Heart right ventricle (tissue), 16 donors: ENCODE measurements around the gene CD244. TPM values are rescaled to one million over a fixed set of nuclear protein-coding genes. Genes with fewer than 3 reads are reported as not detected.

Source experiments
- ATAC-seq, 8 donors: fragments of 200-7000 bp; cut with Tn5 transposase; one replicate each; pipeline ENCODE4 v1.9.1; 2020; ENCODE audit warnings: mild to moderate bottlenecking in 8 of 8, moderate library complexity in 8 of 8, moderate number of reproducible peaks in 1 of 8
- DNase-seq, 2 donors: peaks; one replicate each; pipeline ENCODE4 v3.0.0-alpha.2; 2020
- H3K27ac ChIP-seq, 10 donors: fragments of 200-600 bp; sonication (generic) in 2 of 10; one replicate each; pipeline versions ENCODE4 v1.5.0 to v1.8.0; 2020 to 2022; ENCODE audit warnings: mild to moderate bottlenecking in 3 of 10
- H3K27me3 ChIP-seq, 7 donors: fragments of 200-600 bp; one replicate each; pipeline ENCODE4 v1.8.0; 2021 to 2022; ENCODE audit warnings: mild to moderate bottlenecking in 2 of 7
- H3K36me3 ChIP-seq, 9 donors: fragments of 200-600 bp; sonication (generic) in 1 of 9; one replicate each; pipeline versions ENCODE4 v1.5.0 to v1.8.0; 2020 to 2022; ENCODE audit warnings: mild to moderate bottlenecking in 2 of 9
- H3K4me1 ChIP-seq, 9 donors: fragments of 200-600 bp; sonication (generic) in 1 of 9; one replicate each; pipeline versions ENCODE4 v1.5.0 to v1.8.0; 2020 to 2022; ENCODE audit warnings: mild to moderate bottlenecking in 4 of 9
- H3K4me3 ChIP-seq, 10 donors: fragments of 200-600 bp; sonication (generic) in 2 of 10; one replicate each; pipeline versions ENCODE4 v1.5.0 to v1.8.0; 2020 to 2022; ENCODE audit warnings: mild to moderate bottlenecking in 7 of 10, moderate library complexity in 2 of 10
- H3K9me3 ChIP-seq, 11 donors: fragments of 200-600 bp in 10 of 11; sonication (generic) in 2 of 11; one replicate each; pipeline versions ENCODE4 v1.5.0 to v1.8.0; 2013 to 2022; ENCODE audit warnings: mild to moderate bottlenecking in 2 of 11, control low read depth in 1 of 11, moderate library complexity in 1 of 11
- WGBS, 2 donors: extraction: QIAGEN DNeasy Blood & Tissue Kit; methylation state at CpG; one replicate each; pipeline ENCODE4 v1.1.7; 2013; ENCODE audit warnings: inconsistent platforms in 1 of 2; 5-methylcytosine and 5-hydroxymethylcytosine counted together
- intact Hi-C, 10 donors: fragments of 100-400 bp; cut with DNase I; formaldehyde crosslinking; loops; one replicate each; pipeline versions ENCODE4 v1.11.1 to v1.14.2; 2022
- long read RNA-seq, 3 donors: library from polyadenylated mRNA; unstranded; transcript quantifications; one replicate each; pipeline ENCODE4 v2.0.0, GENCODE V29; 2020 to 2021
- polyA plus RNA-seq, 2 donors: library from polyadenylated mRNA; stranded (reverse); fragments of 200-250 nt; gene quantifications; one replicate each; pipeline ENCODE4 v1.2.3, GENCODE V29; 2013
- total RNA-seq, 10 donors: library from RNA; stranded (reverse); fragmentation: NEBNext Ultra II Directional in 3 of 10; extraction: Animal tissue kit (Norgen Biotek cat#: 25700) in 3 of 10; gene quantifications; one replicate each; pipeline versions ENCODE4 v1.2.1 to v1.2.4, GENCODE V29; 2021 to 2023
- TF ChIP-seq, protein P1 (sequence below), 9 donors: fragments of 200-600 bp; sonication (generic) in 2 of 9; IDR thresholded peaks; one replicate each; pipeline versions ENCODE4 v1.5.0 to v1.8.0; 2021 to 2022; ENCODE audit warnings: antibody characterized with exemption in 9 of 9, mild to moderate bottlenecking in 5 of 9, moderate library complexity in 1 of 9
- donor health status: Arrhythmogenic right ventricular cardiomyopathy.
- donor health status: ischemic (EF 13 %, LVEDD 7.1; RV severe dilation, severe dysfunction).
- donor health status: healthy with polysubstance abuse.
- donor health status: DM: no; HTN: yes; CAD: no.
- donor health status: DM: no; HTN: no; CAD: no.
- donor health status: ischemic (EF 25% LVEDD 6.9; RV normal size, moderate dysfunction).
- donor health status: ischemic (EF 25% LVEDD 5.7; RV mildly dilated, moderate dysfunction).
- donor health status: healthy.
- donor health status: DM: yes; HTN: yes; CAD: no.
- donor health status: Ischemic cardiomyopathy.
- donor health status: ischemic (EF 35%, LVEDD 5.7; RV mildly dilated, moderate dysfunction).
- donor health status: nonischemic (EF 11% LVEDD 7.7; RV severe dilation, severe dysfunction).
- donor health status: DM: yes; HTN: yes; CAD: no.
- donor health status: PGD.
- donor health status: ischemic (EF 29% LVEDD 5.4; RV normal size, mild dysfunction).
- donor health status: nonischemic (EF 23%, LVEDD 6.1; RV moderate dilation, normal function).

The CD244 gene, protein sequence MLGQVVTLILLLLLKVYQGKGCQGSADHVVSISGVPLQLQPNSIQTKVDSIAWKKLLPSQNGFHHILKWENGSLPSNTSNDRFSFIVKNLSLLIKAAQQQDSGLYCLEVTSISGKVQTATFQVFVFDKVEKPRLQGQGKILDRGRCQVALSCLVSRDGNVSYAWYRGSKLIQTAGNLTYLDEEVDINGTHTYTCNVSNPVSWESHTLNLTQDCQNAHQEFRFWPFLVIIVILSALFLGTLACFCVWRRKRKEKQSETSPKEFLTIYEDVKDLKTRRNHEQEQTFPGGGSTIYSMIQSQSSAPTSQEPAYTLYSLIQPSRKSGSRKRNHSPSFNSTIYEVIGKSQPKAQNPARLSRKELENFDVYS
- total RNA-seq (1 to 10 TPM in 1 of 10 donors, under 1 TPM in 6, not detected in 3; 0.10 to 1.5 (median 0.25) TPM), polyA plus RNA-seq (under 1 TPM in 1 of 2 donors, not detected in 1; 0.12 TPM)
- long read RNA-seq, donor 1 = 0 reads
- long read RNA-seq, donor 2 = 0 reads
- long read RNA-seq, donor 3 = 0 reads

DNA sequence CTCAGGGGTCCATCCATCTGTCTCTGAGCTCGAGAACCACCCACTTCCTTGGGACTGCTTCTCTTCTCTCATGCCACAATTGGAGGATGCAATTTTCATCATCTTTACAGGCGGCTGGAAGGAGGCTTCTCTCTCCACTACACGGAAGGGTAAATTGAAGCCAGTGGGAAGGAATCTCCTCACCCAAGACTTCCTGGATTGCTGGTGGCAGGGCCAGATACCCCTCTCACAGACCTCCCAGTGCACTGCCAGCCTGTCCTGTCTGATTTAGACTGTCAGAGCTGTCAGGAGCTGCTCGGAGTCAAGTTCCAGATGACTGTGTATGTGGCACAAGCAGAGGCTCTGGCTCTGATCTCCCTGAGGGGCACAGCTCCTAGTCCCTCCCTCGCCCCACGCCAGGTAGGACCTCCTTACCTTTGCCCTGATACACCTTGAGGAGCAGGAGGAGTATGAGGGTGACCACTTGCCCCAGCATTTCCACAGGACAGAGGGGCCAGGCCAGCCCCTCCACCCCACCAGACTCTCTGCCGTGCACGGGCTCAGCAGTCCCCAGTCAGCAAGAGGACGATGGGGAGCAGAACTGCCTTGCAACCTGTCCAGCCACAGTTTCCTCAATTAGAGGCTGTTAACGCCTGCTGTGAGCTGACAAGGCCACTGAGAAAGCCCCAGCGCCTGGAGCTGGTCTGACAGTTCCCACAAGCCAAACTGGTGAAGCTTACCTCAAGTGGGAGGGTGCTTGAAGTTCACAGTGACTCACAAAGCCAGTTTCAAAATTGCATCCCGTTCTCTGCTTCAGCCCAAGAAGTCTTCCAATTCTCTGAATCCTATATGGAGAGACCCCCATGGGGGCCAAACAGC is at the start of gene CD244:
CD244 (minus strand) TSS at position 685 of the 858 bp plus-strand sequence; CDS start at position 475, 210 bp downstream.
- peaks cover 0 to 62% (median 0%) of the 10 kb centered on the region in 9 donors for H3K4me1 ChIP-seq

DNA sequence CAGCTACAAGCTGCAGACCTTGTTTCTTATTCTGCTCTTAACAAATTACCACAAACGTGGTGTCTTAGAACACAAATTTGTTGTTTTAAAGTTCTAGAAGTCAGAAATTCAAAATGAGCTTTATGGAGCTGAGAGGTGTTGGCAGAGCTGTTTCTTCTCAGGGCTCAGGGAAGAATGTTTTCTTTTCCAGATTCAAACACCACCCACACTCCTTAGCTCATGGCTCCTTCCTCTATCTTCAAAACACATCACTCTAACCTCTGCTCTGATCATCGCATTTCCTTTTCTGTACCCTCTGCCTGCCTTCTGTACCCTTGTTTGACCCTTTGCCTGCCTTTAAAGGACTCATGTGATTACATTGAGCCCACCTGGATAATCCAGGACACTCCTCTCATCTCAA is 49.2 kb upstream of the CD244 start:
- peaks cover 0 to 29% (median 7%) of the 10 kb centered on the region in 9 donors for H3K4me1 ChIP-seq
- intact Hi-C loops = no loop called here
- TF ChIP-seq, protein P1, sequence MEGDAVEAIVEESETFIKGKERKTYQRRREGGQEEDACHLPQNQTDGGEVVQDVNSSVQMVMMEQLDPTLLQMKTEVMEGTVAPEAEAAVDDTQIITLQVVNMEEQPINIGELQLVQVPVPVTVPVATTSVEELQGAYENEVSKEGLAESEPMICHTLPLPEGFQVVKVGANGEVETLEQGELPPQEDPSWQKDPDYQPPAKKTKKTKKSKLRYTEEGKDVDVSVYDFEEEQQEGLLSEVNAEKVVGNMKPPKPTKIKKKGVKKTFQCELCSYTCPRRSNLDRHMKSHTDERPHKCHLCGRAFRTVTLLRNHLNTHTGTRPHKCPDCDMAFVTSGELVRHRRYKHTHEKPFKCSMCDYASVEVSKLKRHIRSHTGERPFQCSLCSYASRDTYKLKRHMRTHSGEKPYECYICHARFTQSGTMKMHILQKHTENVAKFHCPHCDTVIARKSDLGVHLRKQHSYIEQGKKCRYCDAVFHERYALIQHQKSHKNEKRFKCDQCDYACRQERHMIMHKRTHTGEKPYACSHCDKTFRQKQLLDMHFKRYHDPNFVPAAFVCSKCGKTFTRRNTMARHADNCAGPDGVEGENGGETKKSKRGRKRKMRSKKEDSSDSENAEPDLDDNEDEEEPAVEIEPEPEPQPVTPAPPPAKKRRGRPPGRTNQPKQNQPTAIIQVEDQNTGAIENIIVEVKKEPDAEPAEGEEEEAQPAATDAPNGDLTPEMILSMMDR (IDR thresholded peaks at IDR 0.05) = no peak
- H3K27me3 ChIP-seq = peaks cover 0 to 13% (median 0%) of the 10 kb centered on the region in 7 donors
- H3K9me3 ChIP-seq = no peaks in the 10 kb centered on the region
- no peak for DNase-seq
- H3K27ac ChIP-seq = no peak overlapping the region
- 37 to 43% methylated on average over 2 of the region's 2 CpGs for WGBS, 2 donors
- ATAC-seq = no peak
- H3K36me3 ChIP-seq = no peaks in the 10 kb centered on the region
- no peak overlapping the region for H3K4me3 ChIP-seq

More for the DNA sequence above, at the start of gene CD244:
- TF ChIP-seq, protein P1 (IDR thresholded peaks at IDR 0.05) = no peak
- Histone ChIP-seq H3K9me3 (no peaks in the 10 kb centered on the region), H3K27ac (peak within 1 kb of the TSS in 2 of 10 donors; percentile 25 to 85), H3K36me3 (no peaks in the 10 kb centered on the region), H3K4me3 (peak within 1 kb of the TSS in 1 of 10 donors; percentile 46), H3K27me3 (peaks cover 0 to 33% (median 18%) of the 10 kb centered on the region in 7 donors)
- intact Hi-C loops = no loop called here
- DNase-seq = peak in 1 of 2 donors; percentile 29
- ATAC-seq = peak in 7 of 8 donors; percentile 32 to 72 (median 53)
- 28 to 39% methylated on average over 12 of the region's 12 CpGs for WGBS, 2 donors

DNA sequence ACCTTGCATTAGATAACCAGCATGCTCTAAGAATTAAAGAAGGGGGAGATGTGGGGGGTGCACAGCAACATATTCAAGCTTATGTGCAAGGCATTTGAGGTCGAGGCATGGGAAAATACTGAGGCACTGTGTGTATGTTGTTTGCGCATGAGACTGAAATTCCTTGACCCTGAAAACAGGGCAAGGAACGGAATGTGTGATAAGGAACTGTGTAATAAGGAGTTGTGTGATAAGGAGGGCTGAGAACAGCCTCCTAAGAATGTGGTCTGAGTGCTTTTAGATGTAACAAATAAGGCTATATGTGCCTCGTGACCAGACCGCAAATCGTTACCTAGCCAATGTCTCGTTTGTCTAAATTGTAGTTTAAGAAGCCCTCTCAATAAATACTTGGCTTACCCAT is 48.8 kb upstream of the CD244 start:
- no peak overlapping the region for H3K27ac ChIP-seq
- ATAC-seq (peak in 2 of 8 donors; percentile 37 to 49), DNase-seq (no peak)
- peaks cover 0 to 32% (median 7%) of the 10 kb centered on the region in 9 donors for H3K4me1 ChIP-seq
- peaks cover 0 to 13% (median 0%) of the 10 kb centered on the region in 7 donors for H3K27me3 ChIP-seq
- 21 to 25% methylated on average over 7 of the region's 7 CpGs for WGBS, 2 donors
- intact Hi-C loops = no loop called here
- H3K9me3 ChIP-seq = no peaks in the 10 kb centered on the region
- H3K4me3 ChIP-seq = no peak overlapping the region
- TF ChIP-seq, protein P1 (IDR thresholded peaks at IDR 0.05) = no peak
- no peaks in the 10 kb centered on the region for H3K36me3 ChIP-seq

DNA sequence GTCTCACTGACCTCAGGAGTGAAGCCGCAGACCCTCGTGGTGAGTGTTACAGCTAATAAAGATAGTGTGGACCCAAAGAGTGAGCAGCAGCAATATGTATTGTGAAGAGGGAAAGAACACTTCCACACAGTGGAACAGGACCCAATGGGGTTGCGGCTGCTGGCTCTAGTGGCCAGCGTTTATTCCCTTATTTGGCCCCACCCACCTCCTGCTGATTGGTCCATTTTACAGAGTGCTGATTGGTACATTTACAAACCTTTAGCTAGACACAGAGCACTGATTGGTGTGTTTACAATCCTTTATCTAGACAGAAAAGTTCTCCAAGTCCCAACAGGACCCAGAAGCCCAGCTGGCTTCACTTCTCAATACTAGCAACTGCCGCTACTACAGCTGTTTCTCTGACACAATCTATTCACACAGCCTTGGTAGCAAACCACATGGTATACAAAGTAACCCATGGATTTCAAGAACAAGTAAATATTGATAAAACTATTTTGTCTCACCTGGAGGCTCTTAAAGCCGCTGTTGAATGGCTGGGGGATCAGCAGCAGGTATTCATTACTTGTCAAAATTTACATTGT is 47.6 kb upstream of the CD244 start:
- Histone ChIP-seq H3K36me3 (no peaks in the 10 kb centered on the region), H3K4me1 (peaks cover 0 to 37% (median 10%) of the 10 kb centered on the region in 9 donors), H3K27me3 (peaks cover 0 to 6% (median 0%) of the 10 kb centered on the region in 7 donors), H3K4me3 (no peak overlapping the region), H3K9me3 (no peaks in the 10 kb centered on the region), H3K27ac (no peak overlapping the region)
- TF ChIP-seq, protein P1 (IDR thresholded peaks at IDR 0.05) = no peak
- ATAC-seq (no peak), DNase-seq (no peak)
- intact Hi-C loops = no loop called here
- WGBS, 2 donors = 71 to 83% methylated on average over 6 of the region's 6 CpGs
